Limb (tissue), 2 donors: ENCODE results near the gene DPP6.
A peak's percentile ranks its signal among the peaks of the same experiment; 100 is the strongest.

Experiments
- DNase-seq, 2 donors: peaks; one replicate each; pipeline ENCODE4 v3.0.0-alpha.2; 2016; ENCODE audit errors: extremely low spot score in 2 of 2

Gene DPP6

DNA sequence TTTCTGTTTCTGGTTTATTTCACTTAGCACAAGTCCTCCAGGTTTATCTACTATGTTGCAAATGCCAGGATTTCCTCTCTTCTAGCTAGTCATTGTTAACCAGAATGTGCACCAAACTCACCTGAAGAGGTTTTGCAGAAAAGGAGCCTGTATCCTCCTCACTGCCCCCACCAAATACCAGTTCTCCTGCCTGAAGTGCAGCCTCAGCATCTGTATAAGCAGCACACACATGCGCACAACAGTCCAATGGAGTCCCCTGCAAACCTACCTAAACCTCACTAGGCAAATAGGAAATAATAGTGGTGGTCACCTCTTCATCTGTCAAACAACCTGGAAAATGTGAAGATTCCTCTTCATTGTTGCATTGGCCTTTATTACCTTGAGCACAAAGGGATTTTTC, 712.9 kb downstream of the DPP6 start:
- DNase-seq: no peak

DNA sequence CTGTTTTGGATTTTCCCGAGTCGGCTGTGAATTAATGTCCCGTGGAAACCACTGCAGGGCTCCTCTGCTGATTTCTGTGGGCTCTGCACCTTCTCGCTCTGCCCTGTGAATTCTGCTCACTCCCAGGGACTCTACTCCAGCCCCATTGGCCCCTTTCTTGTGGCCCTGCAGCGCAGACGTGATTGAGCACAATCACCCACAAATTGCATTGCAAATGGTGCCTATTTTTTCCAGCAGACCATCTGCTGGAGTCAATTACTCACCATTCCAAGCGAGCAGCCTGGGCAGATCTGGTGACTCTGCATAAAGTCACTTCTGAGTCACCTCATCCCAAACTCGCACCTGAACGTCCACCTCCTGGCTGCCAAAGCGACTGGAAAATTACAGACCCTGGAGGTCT, 714.9 kb downstream of the DPP6 start:
- DNase-seq: no peak

DNA sequence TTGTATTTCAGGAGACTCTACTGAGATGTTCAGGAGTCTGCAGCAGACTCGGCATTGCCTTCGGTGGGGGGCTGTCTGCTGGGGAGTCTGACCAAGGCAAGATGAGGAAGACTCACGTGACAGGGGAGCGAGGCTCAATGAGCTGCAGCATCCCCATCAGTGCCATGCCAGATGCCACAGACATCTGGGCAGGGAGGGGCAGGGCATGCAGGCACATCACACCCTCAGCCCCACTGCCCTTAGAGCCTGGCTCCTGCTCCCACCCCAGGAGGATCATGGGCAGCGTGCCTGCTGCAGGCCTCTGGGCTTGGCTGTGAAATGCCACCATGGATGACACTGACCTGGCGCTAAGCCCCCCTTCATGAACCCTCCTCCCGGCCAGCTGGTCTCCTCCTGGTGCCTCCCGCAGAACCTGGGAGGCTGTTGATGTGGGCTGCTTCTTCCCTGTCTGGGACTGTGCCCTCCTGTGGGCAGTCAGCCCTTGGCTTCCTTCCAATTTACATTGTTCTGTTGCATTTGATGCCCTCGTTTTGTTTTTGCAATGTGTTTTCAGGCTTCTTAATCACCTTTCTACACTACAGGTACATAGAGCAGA, 715.7 kb downstream of the DPP6 start:
- no peak for DNase-seq

GRCh38 chr7:154769001-154769400, 716.8 kb downstream of the DPP6 start:
- DNase-seq: no peak

DNA sequence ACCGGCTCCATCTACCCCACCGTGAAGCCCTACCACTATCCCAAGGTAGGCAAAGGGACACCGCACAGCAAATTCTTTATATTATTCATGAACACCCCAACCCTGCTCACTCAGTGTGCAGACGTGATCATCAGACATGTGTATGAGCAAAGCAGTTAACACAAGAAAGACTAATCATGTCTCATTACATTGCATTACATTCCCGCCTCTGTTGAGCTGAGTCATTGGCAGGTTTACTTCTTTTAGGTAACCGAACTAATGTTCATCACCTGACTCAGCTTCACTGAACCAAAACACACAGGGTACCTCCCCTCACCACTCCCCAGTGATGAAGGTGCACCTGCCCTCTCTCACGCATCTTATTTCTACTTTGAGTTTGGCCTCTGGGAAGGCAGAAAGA, 717.3 kb downstream of the DPP6 start:
- DNase-seq: no peak

DNA sequence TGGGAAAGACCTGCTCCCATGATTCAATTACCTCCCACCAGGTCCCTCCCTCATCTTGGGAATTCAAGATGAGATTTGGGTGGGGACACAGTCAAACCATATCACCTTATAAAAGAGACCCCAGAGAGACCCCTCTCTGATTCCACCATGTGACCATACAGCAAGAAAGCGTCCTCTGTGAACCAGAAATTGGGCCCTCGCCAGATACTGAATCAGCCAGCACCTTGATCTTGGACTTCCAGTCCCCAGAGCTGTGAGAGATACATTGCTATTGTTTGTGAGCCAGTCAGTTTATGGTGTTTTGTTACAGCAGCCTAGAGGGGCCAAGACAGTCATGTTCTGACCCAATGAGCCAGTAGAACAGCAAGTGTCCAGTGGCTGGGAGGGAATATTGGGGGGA, 718.2 kb downstream of the DPP6 start:
- no peak for DNase-seq

GRCh38 chr7:154770962-154771361, 718.8 kb downstream of the DPP6 start:
- DNase-seq: no peak

- no peak for DNase-seq
Observed at GRCh38 chr7:154774303-154774969, 722.2 kb downstream of the DPP6 start.

GRCh38 chr7:154775681-154776080, 723.5 kb downstream of the DPP6 start:
- DNase-seq: no peak

GRCh38 chr7:154776350-154776749, 724.2 kb downstream of the DPP6 start:
- no peak for DNase-seq

DNA sequence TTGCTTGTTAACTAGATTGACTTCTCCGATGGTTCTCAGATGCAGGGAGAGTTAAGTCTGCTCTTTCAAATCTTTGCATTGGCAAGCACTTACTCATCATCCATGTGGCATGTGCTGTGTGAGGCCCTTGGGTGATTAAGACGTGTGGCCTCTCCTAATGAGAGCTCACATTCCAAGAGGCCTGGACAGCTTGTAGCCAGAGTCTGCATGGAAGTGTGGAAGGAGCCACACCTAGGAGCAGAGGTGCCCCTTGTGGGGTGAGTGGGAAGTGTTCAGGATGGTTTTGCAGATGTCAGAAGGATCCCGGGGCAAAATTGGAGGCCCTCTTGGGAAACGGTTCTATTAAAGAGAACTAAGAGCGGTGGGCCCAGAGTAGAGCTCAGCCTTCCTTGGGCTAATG, 724.8 kb downstream of the DPP6 start:
- DNase-seq: no peak

- DNase-seq: no peak
Observed at GRCh38 chr7:154777489-154777888, 725.3 kb downstream of the DPP6 start.

GRCh38 chr7:154777908-154778307, 725.7 kb downstream of the DPP6 start:
- DNase-seq: no peak

DNA sequence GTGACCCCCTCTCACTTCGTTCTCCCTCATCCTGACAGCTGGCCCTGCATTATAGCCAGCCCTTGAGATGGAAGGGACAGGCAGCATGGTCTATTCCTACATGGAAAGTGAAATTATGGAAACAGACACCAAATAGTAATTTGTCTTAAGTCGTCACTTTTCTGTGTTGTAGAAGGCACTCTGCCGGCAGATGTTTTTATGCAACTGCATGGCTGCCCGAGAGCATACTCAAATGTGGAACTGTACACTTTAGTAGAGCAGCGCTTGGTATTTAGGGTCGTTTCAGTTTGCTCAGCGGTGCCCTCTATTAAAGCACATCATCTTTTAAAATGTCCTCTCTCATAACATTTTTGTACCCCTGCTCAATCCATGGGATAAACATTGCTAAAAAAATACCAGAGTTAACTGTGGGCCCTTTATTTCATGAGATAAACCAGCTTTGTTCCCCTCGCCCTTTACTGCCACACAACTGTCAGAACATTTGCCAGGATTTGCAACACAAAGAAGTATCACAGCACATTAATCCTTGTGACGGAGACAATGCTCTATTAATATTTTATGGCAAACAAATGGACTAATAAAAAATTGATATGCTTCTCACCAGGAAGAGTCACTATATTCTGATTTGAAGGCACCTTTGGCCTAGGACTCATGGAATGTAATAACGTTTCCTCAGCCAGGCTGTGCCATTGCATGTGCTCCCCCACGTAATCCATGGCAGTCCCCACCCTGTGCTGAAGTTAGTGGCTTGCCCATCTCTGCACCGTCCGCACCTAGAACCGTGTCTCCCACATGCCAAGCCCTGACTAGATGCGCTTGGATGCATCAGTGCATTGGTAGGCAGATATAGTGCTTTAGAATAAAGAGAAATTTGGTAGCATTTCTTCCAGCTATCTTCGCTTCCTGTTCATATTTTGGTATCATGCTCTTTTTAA, 729.4 kb downstream of the DPP6 start:
- no peak for DNase-seq

DNA sequence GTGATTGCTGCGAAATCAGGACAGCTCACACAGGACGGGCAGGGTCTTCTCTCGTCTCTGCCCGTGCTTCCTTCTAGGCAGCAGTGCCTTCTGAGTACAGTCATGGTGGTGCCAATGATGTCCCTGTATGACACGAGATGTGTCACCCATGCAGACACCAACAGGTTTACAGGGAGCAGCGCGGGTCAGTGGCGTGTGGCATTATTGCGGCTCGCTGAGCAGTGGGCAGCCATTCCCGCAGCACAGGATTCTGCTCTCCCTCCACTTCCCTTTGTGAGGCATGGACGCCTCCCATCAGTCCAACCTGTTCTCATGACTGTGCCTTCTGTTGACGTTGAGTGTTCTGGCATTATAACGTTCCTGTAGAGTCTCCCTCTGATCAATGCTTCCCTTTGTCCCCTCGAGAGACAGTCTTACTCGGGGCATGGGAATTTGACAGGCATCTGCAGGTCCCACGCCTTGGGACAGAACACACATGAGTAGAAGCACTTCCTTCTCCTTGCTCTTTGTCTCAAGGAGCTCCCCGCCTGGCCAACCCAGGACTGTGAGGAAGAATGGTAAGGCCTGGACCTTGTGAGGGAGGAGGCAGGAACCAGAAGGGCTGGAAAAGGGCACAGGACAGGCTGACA, 731.2 kb downstream of the DPP6 start:
- DNase-seq: no peak

DNA sequence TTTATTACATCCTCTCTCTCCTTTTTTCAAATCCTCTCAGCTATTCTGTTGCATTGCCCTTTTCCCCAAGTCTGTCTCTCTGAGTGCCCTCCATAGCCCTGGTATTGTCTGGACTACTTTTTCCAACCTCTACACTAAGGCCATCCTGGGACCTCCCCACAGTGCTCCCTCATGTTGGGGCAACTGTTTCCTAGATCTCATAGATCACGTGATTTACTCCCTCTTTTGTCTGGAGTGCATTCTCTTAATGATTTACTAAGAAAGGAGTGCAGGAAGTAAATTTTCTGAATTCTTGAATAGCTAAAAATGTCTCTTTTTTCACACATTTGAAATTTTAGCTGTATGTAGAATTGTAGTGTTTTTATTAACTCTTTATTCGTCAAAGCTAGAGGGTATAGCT, 733.7 kb downstream of the DPP6 start:
- DNase-seq: no peak

GRCh38 chr7:154789404-154789803, 737.2 kb downstream of the DPP6 start:
- DNase-seq: peak; percentile 17 to 61

GRCh38 chr7:154791611-154792010, 739.4 kb downstream of the DPP6 start:
- no peak for DNase-seq

DNA sequence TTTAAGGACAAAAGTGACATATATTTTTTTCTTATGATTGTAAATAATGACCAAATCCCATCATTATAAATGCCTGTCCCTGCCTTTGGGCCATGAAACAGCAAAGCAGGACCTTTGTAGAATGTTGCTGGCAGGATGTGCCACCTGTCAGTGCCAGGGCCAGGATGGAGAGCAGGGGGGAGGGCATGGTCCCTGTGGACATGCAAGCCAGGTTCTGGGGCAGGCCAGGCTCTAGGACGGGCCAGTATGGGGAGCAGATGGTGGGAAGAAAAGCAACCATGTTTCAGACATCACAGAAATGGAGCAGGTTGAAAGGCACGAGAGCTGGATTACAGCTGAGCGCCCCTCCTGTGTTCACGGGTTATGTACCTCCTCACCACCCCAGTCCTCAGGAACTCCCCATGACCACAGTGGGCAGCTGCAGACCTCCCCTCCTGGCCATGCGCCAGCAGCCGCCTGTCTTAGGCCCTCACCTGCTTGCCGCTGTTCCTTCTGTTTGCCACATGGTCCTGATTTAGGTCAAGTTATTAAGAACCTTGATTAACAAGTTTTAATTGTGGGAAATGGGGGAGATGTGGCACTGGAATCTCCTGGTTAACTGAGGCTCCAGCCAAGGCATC, 740.3 kb downstream of the DPP6 start:
- DNase-seq: no peak

DNA sequence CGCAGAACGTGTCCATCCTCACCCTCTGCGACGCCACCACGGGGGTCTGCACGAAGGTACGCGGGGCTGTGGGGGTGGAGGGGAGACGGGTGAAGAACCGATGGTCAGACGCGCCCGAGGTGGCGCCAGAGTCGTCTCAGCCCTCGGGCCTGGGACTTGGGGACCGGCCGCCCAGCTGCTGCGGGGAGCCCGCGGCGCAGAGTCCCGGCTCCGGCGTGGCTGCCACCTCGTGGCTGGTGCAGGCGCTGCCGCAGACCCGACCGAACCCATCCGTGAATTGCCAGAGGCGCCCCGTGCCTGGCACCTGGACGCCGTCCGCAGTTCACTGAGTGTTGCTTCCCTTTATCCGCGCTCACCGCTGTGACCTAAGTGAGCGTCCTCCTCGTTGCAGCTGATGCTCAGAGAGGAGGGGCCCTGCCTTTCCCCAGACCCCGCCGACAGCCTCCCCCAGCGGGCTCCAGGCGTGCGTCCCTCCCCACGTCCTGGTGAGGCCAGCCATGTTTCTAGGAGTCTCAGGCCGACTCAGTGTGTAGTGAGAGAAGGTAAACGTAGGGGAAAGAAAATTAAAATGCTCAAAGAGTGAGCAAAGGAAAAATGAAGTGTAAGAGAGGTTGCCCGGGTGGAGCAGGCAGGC, 742.1 kb downstream of the DPP6 start:
- DNase-seq: peak in 1 of 2 donors; percentile 57

GRCh38 chr7:154795014-154795413, 742.8 kb downstream of the DPP6 start:
- DNase-seq: no peak
